CD4-positive, alpha-beta T cell (primary cell): ENCODE data around the gene STIP1. TPM values are rescaled to one million over a fixed set of nuclear protein-coding genes. Genes with fewer than 3 reads are reported as not detected.
A peak's percentile ranks its signal among the peaks of the same experiment; 100 is the strongest.

Experiments
- ATAC-seq: fragments of 200-7000 bp; cut with Tn5 transposase; one replicate; pipeline ENCODE4 v1.10.0; 2022; ENCODE audit warnings: mild to moderate bottlenecking; ENCODE audit not compliant: poor library complexity
- CTCF ChIA-PET: fragments of 350-600 bp; sonication (Branson Sonifier 250); formaldehyde crosslinking; loops from one replicate; lab custom pipeline; 2021; ENCODE audit warnings: antibody characterized with exemption, inconsistent platforms; lab: Charles Lee
- POLR2A ChIA-PET: fragments of 350-600 bp; sonication (Branson Sonifier 250); formaldehyde crosslinking; loops from one replicate; lab custom pipeline; 2021; ENCODE audit warnings: antibody characterized with exemption, inconsistent platforms; lab: Charles Lee
- DNase-seq, 14 experiments: peaks; one replicate each; pipeline ENCODE4 v3.0.0-alpha.2; 2013 to 2020; ENCODE audit warnings: mixed read lengths in 2 of 14
- H3K27ac ChIP-seq, 2 donors: one replicate each; pipeline versions ENCODE4 v1.5.1 to v1.7.0; 2013; ENCODE audit warnings: low read length in 2 of 2, low read depth in 1 of 2, mild to moderate bottlenecking in 1 of 2
- H3K27me3 ChIP-seq, 2 experiments: 1 replicate in 1 of 2; 2 replicates in 1 of 2; pipeline versions ENCODE4 v1.6.1 to v1.7.0; 2013; ENCODE audit warnings: low read length in 2 of 2, control low read depth in 1 of 2, mild to moderate bottlenecking in 1 of 2, moderate library complexity in 1 of 2; ENCODE audit not compliant: insufficient read depth in 2 of 2, control insufficient read depth in 1 of 2
- H3K36me3 ChIP-seq: one replicate; pipeline ENCODE4 v1.6.1; 2013; ENCODE audit warnings: low read length, control low read depth; ENCODE audit not compliant: insufficient read depth
- H3K4me1 ChIP-seq: one replicate; pipeline ENCODE4 v1.6.1; 2013; ENCODE audit warnings: low read length, control low read depth; ENCODE audit not compliant: insufficient read depth
- H3K4me3 ChIP-seq: one replicate; pipeline ENCODE4 v1.5.1; 2013; ENCODE audit warnings: mild to moderate bottlenecking, low read length, moderate library complexity
- H3K9me3 ChIP-seq, 2 experiments: 1 replicate in 1 of 2; 2 replicates in 1 of 2; pipeline versions ENCODE4 v1.6.1 to v1.7.0; 2013; ENCODE audit warnings: low read length in 2 of 2, mild to moderate bottlenecking in 2 of 2, control low read depth in 1 of 2, moderate library complexity in 1 of 2; ENCODE audit not compliant: control insufficient read depth in 1 of 2, insufficient read depth in 1 of 2
- H3K27ac Mint-ChIP-seq: one replicate; pipeline ENCODE4 v1.8.0; 2020; ENCODE audit warnings: mixed read lengths
- H3K27me3 Mint-ChIP-seq: one replicate; pipeline ENCODE4 v1.8.0; 2021; ENCODE audit warnings: mixed read lengths
- H3K36me3 Mint-ChIP-seq: one replicate; pipeline ENCODE4 v1.8.0; 2021; ENCODE audit warnings: low read depth, mixed read lengths
- H3K4me1 Mint-ChIP-seq: one replicate; pipeline ENCODE4 v1.8.0; 2021; ENCODE audit warnings: low read depth, mixed read lengths
- H3K4me3 Mint-ChIP-seq: one replicate; pipeline ENCODE4 v1.8.0; 2020; ENCODE audit warnings: mild to moderate bottlenecking, mixed read lengths
- H3K9me3 Mint-ChIP-seq: one replicate; pipeline ENCODE4 v1.8.0; 2020; ENCODE audit warnings: mixed read lengths
- intact Hi-C, 2 experiments: fragments of 100-400 bp; cut with DNase I in 1 of 2; cut with micrococcal nuclease in 1 of 2; formaldehyde crosslinking; loops; one replicate each; pipeline versions ENCODE4 v1.15.1 to v1.9.0; 2023 to 2025; cut with DNase I, micrococcal nuclease
- total RNA-seq, 174 experiments: library from RNA in 2 of 174; stranded (reverse) in 2 of 174; gene quantifications; one replicate each; pipeline ENCODE4 v1.2.3 and lab custom pipeline; 2021 to 2026
- TF ChIP-seq, protein P1 (sequence below): fragments of 200-600 bp; IDR thresholded peaks from one replicate; pipeline ENCODE4 v1.8.0; 2022; ENCODE audit warnings: antibody characterized with exemption, mild to moderate bottlenecking

STIP1 gene
- total RNA-seq, 2 experiments from 2014 or later: 29.0 to 37.5 TPM

DNA sequence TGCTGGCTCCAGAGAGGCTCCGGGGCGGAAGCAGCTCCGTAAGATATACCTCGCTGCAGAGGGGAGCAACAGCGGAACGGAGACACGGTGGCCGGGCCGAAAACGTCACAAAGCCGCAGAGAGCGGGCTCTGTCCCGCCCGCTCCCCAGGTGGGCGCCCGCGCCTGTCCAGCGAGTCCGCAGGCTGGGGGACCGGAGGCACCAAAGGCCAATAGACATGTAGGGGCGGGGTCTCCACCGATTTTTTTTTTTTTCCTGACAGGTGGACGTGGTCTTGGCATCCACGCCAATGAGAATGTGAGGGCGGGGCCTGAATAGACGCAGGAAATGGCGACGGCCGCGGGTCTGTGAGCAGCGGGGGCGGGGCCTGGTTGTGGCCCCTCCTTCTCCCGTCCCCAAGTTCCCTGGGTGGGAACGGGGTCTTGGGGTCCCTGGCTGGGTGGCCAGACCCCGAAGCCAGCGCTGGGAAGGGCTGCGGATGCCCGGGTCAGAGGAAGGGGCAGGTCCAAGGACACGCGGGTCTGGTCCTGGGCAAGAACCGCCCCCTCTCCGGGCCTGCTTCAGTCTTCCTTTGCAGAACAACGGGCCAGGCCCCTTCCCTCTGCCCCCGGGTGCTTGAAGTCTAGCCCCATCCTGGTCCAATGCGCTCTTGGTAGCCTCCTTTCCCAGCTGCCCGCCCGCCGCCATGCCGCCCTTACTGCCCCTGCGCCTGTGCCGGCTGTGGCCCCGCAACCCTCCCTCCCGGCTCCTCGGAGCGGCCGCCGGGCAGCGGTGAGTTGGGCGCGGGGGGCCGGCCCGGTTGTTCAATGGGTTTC, 44.4 kb downstream of the STIP1 start, which contains the start of gene DNAJC4:
Gene DNAJC4 (plus strand): TSS at position 378 of the 814 bp plus-strand sequence. CDS start 307 bp downstream, at position 685.
- intact Hi-C loops: loop anchor here (1.0 to 5.0 kb wide), 3 partner anchors 11 to 43 kb away; partner anchors contain the start of genes FKBP2 (in 2 of the 2) and STIP1 (in 1 of the 2)
- Histone ChIP-seq H3K27ac (peak within 1 kb of the TSS; percentile 82 to 91), H3K36me3 (peaks cover 3% of the 10 kb centered on the region), H3K27me3 (no peaks in the 10 kb centered on the region), H3K4me1 (peaks cover 79% of the 10 kb centered on the region), H3K4me3 (peak within 1 kb of the TSS; percentile 91), H3K9me3 (no peaks in the 10 kb centered on the region)
- CTCF ChIA-PET: interaction anchor here (0.9 kb wide), 2 partner anchors 24 to 88 kb away, joined by 3 read pairs; partner anchors contain the start of genes FERMT3 and PRDX5
- TF ChIP-seq, protein P1, sequence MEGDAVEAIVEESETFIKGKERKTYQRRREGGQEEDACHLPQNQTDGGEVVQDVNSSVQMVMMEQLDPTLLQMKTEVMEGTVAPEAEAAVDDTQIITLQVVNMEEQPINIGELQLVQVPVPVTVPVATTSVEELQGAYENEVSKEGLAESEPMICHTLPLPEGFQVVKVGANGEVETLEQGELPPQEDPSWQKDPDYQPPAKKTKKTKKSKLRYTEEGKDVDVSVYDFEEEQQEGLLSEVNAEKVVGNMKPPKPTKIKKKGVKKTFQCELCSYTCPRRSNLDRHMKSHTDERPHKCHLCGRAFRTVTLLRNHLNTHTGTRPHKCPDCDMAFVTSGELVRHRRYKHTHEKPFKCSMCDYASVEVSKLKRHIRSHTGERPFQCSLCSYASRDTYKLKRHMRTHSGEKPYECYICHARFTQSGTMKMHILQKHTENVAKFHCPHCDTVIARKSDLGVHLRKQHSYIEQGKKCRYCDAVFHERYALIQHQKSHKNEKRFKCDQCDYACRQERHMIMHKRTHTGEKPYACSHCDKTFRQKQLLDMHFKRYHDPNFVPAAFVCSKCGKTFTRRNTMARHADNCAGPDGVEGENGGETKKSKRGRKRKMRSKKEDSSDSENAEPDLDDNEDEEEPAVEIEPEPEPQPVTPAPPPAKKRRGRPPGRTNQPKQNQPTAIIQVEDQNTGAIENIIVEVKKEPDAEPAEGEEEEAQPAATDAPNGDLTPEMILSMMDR: no peak
- Mint-ChIP-seq H3K4me1 (peaks cover 62% of the 10 kb centered on the region), H3K27me3 (no peaks in the 10 kb centered on the region), H3K9me3 (no peaks in the 10 kb centered on the region), H3K27ac (peak within 1 kb of the TSS; percentile 94), H3K36me3 (peaks cover 3% of the 10 kb centered on the region), H3K4me3 (peak within 1 kb of the TSS; percentile 95)
- POLR2A ChIA-PET: interaction anchor here (0.6 to 4.6 kb wide), 9 partner anchors 9 to 564 kb away, joined by 3 to 31 read pairs (median 7); partner anchors contain the start of genes FERMT3, FKBP2, PRDX5 and STIP1
- peak; percentile 71 to 93 (median 82) for DNase-seq
- peak; percentile 54 for ATAC-seq

DNA sequence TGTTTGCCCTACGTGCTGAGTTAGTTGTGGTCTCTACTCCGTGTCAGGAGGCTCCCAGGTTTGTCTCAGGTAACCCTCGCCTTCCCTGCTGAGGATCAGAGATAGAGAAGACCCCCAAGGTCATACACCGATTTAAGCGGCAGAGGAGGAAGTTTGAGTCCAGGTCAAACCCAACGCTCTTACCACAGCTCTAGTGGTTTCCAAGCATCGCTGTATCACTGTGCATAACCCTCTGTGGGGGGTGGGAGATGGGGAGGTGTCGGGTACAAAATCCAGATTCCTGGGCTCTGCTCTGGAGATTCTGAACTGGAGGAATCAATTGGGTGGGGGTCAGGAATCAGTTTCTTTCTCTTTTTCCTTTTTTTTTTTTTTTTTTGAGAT, 45.0 kb downstream of the STIP1 start:
- peak in 1 of 14 experiments; percentile 40 for DNase-seq
- Histone ChIP-seq H3K9me3 (no peaks in the 10 kb centered on the region), H3K27me3 (no peaks in the 10 kb centered on the region), H3K4me3 (peak overlapping the region; percentile 91), H3K36me3 (peaks cover 3% of the 10 kb centered on the region), H3K4me1 (peaks cover 79% of the 10 kb centered on the region), H3K27ac (peak overlapping the region; percentile 55 to 82)
- Mint-ChIP-seq H3K27me3 (no peaks in the 10 kb centered on the region), H3K4me3 (peak overlapping the region; percentile 95), H3K27ac (peak overlapping the region; percentile 94), H3K4me1 (peaks cover 60% of the 10 kb centered on the region), H3K36me3 (peaks cover 6% of the 10 kb centered on the region), H3K9me3 (no peaks in the 10 kb centered on the region)
- intact Hi-C loops: loop anchor here (1.0 to 5.0 kb wide), 3 partner anchors 10 to 44 kb away; partner anchors contain the start of genes FKBP2 (in 2 of the 2) and STIP1 (in 1 of the 2)
- TF ChIP-seq, protein P1: no peak
- POLR2A ChIA-PET: interaction anchor here (0.6 to 4.6 kb wide), 6 partner anchors 11 to 564 kb away, joined by 3 to 31 read pairs (median 15); partner anchors contain the start of genes FERMT3, FKBP2 and PPP1R14B
- CTCF ChIA-PET: interaction anchor here (0.9 to 1.0 kb wide), 2 partner anchors 73 to 87 kb away, joined by 3 to 5 read pairs; partner anchors contain the start of gene PRDX5
- no peak for ATAC-seq

DNA sequence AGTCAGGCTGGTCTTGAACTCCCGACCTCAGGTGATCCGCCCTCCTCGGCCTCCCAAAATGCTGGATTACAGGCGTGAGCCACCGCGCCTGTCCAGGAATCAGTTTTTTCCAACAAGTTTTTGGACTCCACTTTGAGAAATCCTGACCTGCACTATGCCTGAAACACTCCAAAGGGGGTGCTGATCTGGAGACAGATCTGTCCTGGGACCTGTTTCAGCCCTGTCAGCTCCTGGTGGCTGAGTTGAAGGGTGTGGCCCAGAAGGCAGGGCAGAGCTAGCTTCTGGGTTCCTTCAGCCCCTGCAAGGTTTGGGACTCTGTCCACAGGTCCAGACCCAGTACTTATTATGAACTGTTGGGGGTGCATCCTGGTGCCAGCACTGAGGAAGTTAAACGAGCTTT, 45.6 kb downstream of the STIP1 start:
- H3K4me1 ChIP-seq: peaks cover 78% of the 10 kb centered on the region
- H3K9me3 ChIP-seq: no peaks in the 10 kb centered on the region
- intact Hi-C loops: loop anchor here in 1 of 2 experiments (5.0 kb wide), 2 partner anchors 41 to 44 kb away; partner anchors contain the start of gene STIP1
- ChIA-PET CTCF (interaction anchor here (0.7 to 1.0 kb wide), 4 partner anchors 9 to 73 kb away, joined by 3 to 5 read pairs (median 3); partner anchors contain the start of gene PPP1R14B), POLR2A (interaction anchor here (0.9 to 4.6 kb wide), 7 partner anchors 10 to 1266 kb away, joined by 3 to 31 read pairs (median 7); partner anchors contain the start of genes FERMT3, FKBP2, PLCB3 and PPP1R14B)
- ATAC-seq (no peak), DNase-seq (no peak)
- Mint-ChIP-seq H3K9me3 (no peaks in the 10 kb centered on the region), H3K27me3 (no peaks in the 10 kb centered on the region), H3K36me3 (peaks cover 6% of the 10 kb centered on the region), H3K27ac (peak overlapping the region; percentile 94), H3K4me3 (peak overlapping the region; percentile 95), H3K4me1 (peaks cover 60% of the 10 kb centered on the region)
- TF ChIP-seq, protein P1: no peak
- no peak overlapping the region for H3K4me3 ChIP-seq
- H3K36me3 ChIP-seq: peaks cover 3% of the 10 kb centered on the region
- no peak overlapping the region for H3K27ac ChIP-seq
- H3K27me3 ChIP-seq: no peaks in the 10 kb centered on the region
